Activated T-cell treated with anti-CD3 and anti-CD28 coated beads, Interleukin-2, amount 50 U/mL, for 48 hours (primary cell): ENCODE measurements around the gene BICRAL.
A peak's percentile ranks its signal among the peaks of the same experiment; 100 is the strongest.
"Not testable (repeated sequence)": the region's sequence is repeated elsewhere in the genome, so short reads cannot be mapped to it uniquely, and the experiment has no call there.

Source experiments
- DNase-seq, 2 experiments: peaks; one replicate each; pipeline ENCODE4 v3.0.0-alpha.2; 2020

BICRAL gene

GRCh38 chr6:42899871-42900270, 118.0 kb downstream of the BICRAL start:
- no peak for DNase-seq

- peak; percentile 74 to 75 for DNase-seq
Observed at GRCh38 chr6:42901538-42901957, 119.7 kb downstream of the BICRAL start.

- not testable (repeated sequence) for DNase-seq
Observed at GRCh38 chr6:42902429-42903263, 120.8 kb downstream of the BICRAL start.

GRCh38 chr6:42904467-42904866, 122.6 kb downstream of the BICRAL start:
- no peak for DNase-seq

GRCh38 chr6:42907336-42907735, 125.5 kb downstream of the BICRAL start:
- no peak for DNase-seq

GRCh38 chr6:42909835-42910234, 128.0 kb downstream of the BICRAL start:
- DNase-seq: no peak

- DNase-seq: no peak
Observed at GRCh38 chr6:42911171-42912021, 129.5 kb downstream of the BICRAL start.

GRCh38 chr6:42914546-42914945, 132.7 kb downstream of the BICRAL start:
- no peak for DNase-seq

GRCh38 chr6:42915732-42916131, 133.9 kb downstream of the BICRAL start, which contains the start of gene PTCRA:
Gene PTCRA, plus strand, starts transcription at chr6:42916053. Its CDS starts 17 bp downstream, at chr6:42916070.
- DNase-seq: no peak

- DNase-seq: no peak
Observed at GRCh38 chr6:42916288-42916687, 134.4 kb downstream of the BICRAL start.
